OCI-LY7 (cell line): Measurements from ENCODE around the gene TEDC1. TPM values are rescaled to one million over a fixed set of nuclear protein-coding genes. Genes with fewer than 3 reads are reported as not detected.

Experiments
- BruUV-seq: library from RNA; stranded (reverse); fragments of 400-500 nt; replicated peaks from 2 replicates; lab custom pipeline; 2021; lab: Mats Ljungman, UMichigan
- CTCF ChIA-PET: fragments of 300-600 bp; sonication (Branson Sonifier 250); formaldehyde crosslinking; loops from one replicate; lab custom pipeline; 2022; ENCODE audit warnings: antibody characterized with exemption; ENCODE audit not compliant: unreplicated experiment; lab: Charles Lee
- POLR2A ChIA-PET: fragments of 300-600 bp; sonication (Branson Sonifier 250); formaldehyde crosslinking; loops from one replicate; lab custom pipeline; 2022; ENCODE audit warnings: antibody characterized with exemption; lab: Charles Lee
- DNase-seq: peaks from one replicate; pipeline ENCODE4 v3.0.0-alpha.2; 2015; ENCODE audit warnings: low spot score
- H2AFZ ChIP-seq: fragments of 200-600 bp; sonication (generic), shearing (Covaris generic); 2 replicates; pipeline ENCODE4 v1.6.1; 2014; ENCODE audit warnings: mild to moderate bottlenecking, antibody characterized with exemption, low read length, moderate library complexity
- H3K27ac ChIP-seq: fragments of 200-600 bp; sonication (generic); 2 replicates; pipeline ENCODE4 v1.5.1; 2014; ENCODE audit warnings: mixed run types, low read depth, mild to moderate bottlenecking, moderate library complexity, low read length, inconsistent platforms; ENCODE audit not compliant: poor library complexity, severe bottlenecking
- H3K36me3 ChIP-seq: fragments of 200-600 bp; sonication (generic); 2 replicates; pipeline ENCODE4 v1.6.1; 2014; ENCODE audit warnings: mild to moderate bottlenecking, antibody characterized with exemption, low read length, moderate library complexity, mixed read lengths; ENCODE audit not compliant: insufficient read depth
- H3K4me1 ChIP-seq: fragments of 200-600 bp; sonication (generic); 2 replicates; pipeline ENCODE4 v1.5.1; 2014; ENCODE audit warnings: mild to moderate bottlenecking, low read length; ENCODE audit not compliant: insufficient read depth, poor library complexity, severe bottlenecking
- H3K4me2 ChIP-seq: fragments of 200-600 bp; sonication (generic); 2 replicates; pipeline ENCODE4 v1.6.1; 2014; ENCODE audit warnings: mild to moderate bottlenecking, low read length
- H3K4me3 ChIP-seq: fragments of 200-600 bp; sonication (generic); 2 replicates; pipeline ENCODE4 v1.5.1; 2014; ENCODE audit warnings: mild to moderate bottlenecking, low read depth, low read length; ENCODE audit not compliant: poor library complexity, severe bottlenecking
- H3K79me2 ChIP-seq: fragments of 200-600 bp; sonication (generic); 2 replicates; pipeline ENCODE4 v1.6.1; 2016; ENCODE audit warnings: low read depth, mild to moderate bottlenecking, low read length, moderate library complexity, mixed read lengths; ENCODE audit not compliant: insufficient read depth
- H3K9me2 ChIP-seq: fragments of 200-600 bp; sonication (generic); 2 replicates; pipeline ENCODE4 v1.6.1; 2016; ENCODE audit warnings: mild to moderate bottlenecking, low read length, mixed read lengths; ENCODE audit not compliant: insufficient read depth
- H3K9me3 ChIP-seq: fragments of 200-600 bp; sonication (generic); 2 replicates; pipeline ENCODE4 v1.6.1; 2014; ENCODE audit warnings: mild to moderate bottlenecking, mixed run types, low read length, mixed read lengths
- H4K20me1 ChIP-seq: fragments of 200-600 bp; sonication (generic); 2 replicates; pipeline ENCODE4 v1.6.1; 2014; ENCODE audit warnings: mild to moderate bottlenecking, antibody characterized with exemption, low read length, moderate library complexity, mixed read lengths; ENCODE audit not compliant: insufficient read depth
- EZH2phosphoT487 ChIP-seq: fragments of 200-600 bp; sonication (generic); IDR thresholded peaks from 2 replicates; pipeline ENCODE4 v1.6.1; 2018; ENCODE audit warnings: low read depth, borderline replicate concordance, mild to moderate bottlenecking, mixed run types, antibody characterized with exemption, low read length, moderate library complexity, mixed read lengths
- intact Hi-C: fragments of 100-400 bp; cut with micrococcal nuclease; formaldehyde crosslinking; loops from one replicate; pipeline ENCODE4 v1.10.0; 2022; ENCODE audit not compliant: unreplicated experiment
- total RNA-seq, 2 experiments: library from RNA; depleted of rRNA in 1 of 2; stranded (reverse); fragments of >200 nt in 1 of 2; shearing (Covaris generic) in 1 of 2; gene quantifications; 2 replicates each; pipeline ENCODE4 v1.2.3, GENCODE V29; 2014 to 2022
- TF ChIP-seq, protein P1 (sequence below): fragments of 200-600 bp; sonication (generic); conservative IDR thresholded peaks from 2 replicates; pipeline ENCODE4 v1.5.1; 2014; ENCODE audit warnings: mild to moderate bottlenecking, antibody characterized with exemption, low read length, moderate library complexity, mixed read lengths

The TEDC1 gene
- total RNA-seq, 2 experiments from 2014 or later = 53.2 to 55.8 TPM

DNA sequence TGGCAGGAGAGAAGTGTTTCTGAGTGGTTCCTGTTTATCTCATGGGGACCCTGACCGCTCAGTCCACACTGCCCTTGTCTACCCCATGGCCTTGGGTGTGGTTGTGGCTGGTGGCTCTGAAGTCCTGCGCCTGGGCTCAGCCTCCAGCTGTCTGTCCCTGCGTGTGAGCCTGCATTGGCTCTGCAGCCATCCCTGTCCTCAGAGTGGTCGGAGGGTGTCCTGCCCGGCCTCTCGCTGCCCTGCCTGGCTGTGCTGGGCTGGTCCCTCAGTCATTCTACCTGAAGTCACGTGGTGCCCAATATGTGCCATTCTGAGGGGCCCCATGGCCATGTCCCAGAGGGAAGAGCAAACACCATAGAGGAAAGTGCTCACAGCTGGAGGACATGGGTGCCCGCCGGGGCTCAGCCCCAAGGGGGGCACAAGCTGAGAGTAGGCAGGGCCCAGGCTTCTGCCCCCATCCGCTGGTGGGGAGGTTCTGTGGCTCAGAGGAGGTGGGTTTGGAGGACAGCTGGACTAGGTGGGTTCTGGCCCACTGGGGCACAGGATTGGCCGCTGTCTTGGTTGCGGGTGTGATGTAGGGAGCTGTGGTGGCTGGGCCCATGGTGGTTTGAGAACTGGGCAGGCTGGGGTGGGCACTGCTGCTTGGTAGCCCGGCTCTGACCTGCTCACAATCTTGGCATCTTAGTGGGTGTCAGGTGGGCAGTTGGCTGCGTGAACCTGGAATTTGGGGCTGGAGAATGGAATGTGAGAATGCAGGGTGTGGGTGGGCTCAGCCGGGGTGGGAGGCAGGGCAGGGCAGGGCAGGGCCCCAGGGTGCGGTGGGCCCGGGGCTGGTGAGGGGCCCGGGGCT is 11.6 kb downstream of the TEDC1 start:
- no peak overlapping the region for H3K27ac ChIP-seq
- H3K9me3 ChIP-seq = no peaks in the 10 kb centered on the region
- DNase-seq = no peak
- TF ChIP-seq, protein P1, sequence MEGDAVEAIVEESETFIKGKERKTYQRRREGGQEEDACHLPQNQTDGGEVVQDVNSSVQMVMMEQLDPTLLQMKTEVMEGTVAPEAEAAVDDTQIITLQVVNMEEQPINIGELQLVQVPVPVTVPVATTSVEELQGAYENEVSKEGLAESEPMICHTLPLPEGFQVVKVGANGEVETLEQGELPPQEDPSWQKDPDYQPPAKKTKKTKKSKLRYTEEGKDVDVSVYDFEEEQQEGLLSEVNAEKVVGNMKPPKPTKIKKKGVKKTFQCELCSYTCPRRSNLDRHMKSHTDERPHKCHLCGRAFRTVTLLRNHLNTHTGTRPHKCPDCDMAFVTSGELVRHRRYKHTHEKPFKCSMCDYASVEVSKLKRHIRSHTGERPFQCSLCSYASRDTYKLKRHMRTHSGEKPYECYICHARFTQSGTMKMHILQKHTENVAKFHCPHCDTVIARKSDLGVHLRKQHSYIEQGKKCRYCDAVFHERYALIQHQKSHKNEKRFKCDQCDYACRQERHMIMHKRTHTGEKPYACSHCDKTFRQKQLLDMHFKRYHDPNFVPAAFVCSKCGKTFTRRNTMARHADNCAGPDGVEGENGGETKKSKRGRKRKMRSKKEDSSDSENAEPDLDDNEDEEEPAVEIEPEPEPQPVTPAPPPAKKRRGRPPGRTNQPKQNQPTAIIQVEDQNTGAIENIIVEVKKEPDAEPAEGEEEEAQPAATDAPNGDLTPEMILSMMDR = no peak
- no peak for TF ChIP-seq EZH2phosphoT487
- intact Hi-C loops = no loop called here
- H3K4me3 ChIP-seq = no peak overlapping the region
- H4K20me1 ChIP-seq = no peaks in the 10 kb centered on the region
- no TSS peak for BruUV-seq
- no peak overlapping the region for H3K4me2 ChIP-seq
- H3K9me2 ChIP-seq = no peaks in the 10 kb centered on the region
- ChIA-PET CTCF (no interaction called here), POLR2A (no interaction called here)
- no peaks in the 10 kb centered on the region for H3K4me1 ChIP-seq
- H3K79me2 ChIP-seq = no peaks in the 10 kb centered on the region
- H3K36me3 ChIP-seq = peaks cover 12% of the 10 kb centered on the region
- H2AFZ ChIP-seq = no peak overlapping the region

DNA sequence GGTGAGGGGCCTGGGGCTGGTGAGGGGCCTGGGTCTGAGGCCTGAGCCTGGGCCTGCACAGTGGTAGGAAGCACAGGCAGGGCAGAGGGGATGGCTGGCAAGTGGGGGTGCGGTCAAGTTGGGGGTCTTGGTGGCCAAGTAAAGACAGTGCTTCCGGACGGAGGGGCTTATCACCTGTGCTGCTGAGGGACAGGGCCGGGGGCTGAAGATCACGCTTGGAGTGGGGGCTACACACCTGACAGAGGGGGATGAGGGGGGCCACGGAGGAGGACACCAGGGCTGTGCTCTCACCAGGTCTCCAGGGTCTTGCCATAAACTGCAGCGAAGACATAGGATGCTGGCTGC is 12.2 kb downstream of the TEDC1 start:
- H3K4me2 ChIP-seq = no peak overlapping the region
- BruUV-seq = no TSS peak
- no peaks in the 10 kb centered on the region for H3K4me1 ChIP-seq
- peaks cover 12% of the 10 kb centered on the region for H3K36me3 ChIP-seq
- H3K9me2 ChIP-seq = no peaks in the 10 kb centered on the region
- no peaks in the 10 kb centered on the region for H3K79me2 ChIP-seq
- H2AFZ ChIP-seq = no peak overlapping the region
- H4K20me1 ChIP-seq = no peaks in the 10 kb centered on the region
- POLR2A ChIA-PET = interaction anchor here (0.6 kb wide), 1 partner anchor 330 kb away, joined by 7 read pairs; no protein-coding TSS in a partner anchor
- TF ChIP-seq, protein P1 = no peak
- no peak for TF ChIP-seq EZH2phosphoT487
- intact Hi-C loops = no loop called here
- H3K9me3 ChIP-seq = no peaks in the 10 kb centered on the region
- H3K4me3 ChIP-seq = no peak overlapping the region
- no peak for DNase-seq
- H3K27ac ChIP-seq = no peak overlapping the region
- CTCF ChIA-PET = no interaction called here
